OCI-LY7 (cell line): ENCODE data around the gene KCNG1.

Source experiments
- CTCF ChIP-seq: fragments of 200-600 bp; sonication (generic); conservative IDR thresholded peaks from 2 replicates; pipeline ENCODE4 v1.5.1; 2014; ENCODE audit warnings: mild to moderate bottlenecking, antibody characterized with exemption, low read length, moderate library complexity, mixed read lengths
- EZH2phosphoT487 ChIP-seq: fragments of 200-600 bp; sonication (generic); IDR thresholded peaks from 2 replicates; pipeline ENCODE4 v1.6.1; 2018; ENCODE audit warnings: low read depth, borderline replicate concordance, mild to moderate bottlenecking, mixed run types, antibody characterized with exemption, low read length, moderate library complexity, mixed read lengths

DNA sequence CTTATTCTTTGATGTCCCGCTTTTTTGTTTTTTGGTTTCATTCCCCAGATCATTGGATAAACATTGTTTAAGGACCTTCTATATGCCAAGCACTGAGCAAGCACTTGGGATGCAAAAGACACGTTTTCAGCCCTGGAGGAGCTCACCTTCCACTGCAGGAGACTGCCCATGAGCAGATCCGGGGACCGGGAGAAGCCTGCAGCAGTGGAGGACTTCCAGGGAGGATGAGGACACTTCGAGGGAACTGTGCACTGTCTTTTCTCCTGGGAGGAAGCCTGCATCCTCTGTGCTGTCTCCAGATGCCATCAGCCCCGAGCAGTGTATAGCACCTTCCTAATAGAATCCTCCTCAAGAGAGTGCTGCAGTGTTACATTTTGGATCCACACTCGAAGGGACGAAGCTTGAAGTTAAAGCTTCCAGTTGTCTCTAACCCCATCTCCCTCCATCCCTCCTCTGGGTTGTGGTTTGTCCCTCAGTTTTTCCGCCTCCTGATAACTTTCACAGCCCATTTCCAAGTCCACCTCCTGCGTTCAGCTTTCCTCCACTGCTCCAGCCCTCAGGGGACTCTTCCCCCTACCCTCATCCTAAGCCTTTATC is 5.8 kb upstream of the KCNG1 start:
- TF ChIP-seq CTCF (no peak), EZH2phosphoT487 (no peak)
